ENCODE measurements around the gene DEFB112.

Gene DEFB112

GRCh38 chr6:49995278-49995677 lies 54.5 kb downstream of the DEFB112 start:
- DNase-seq (ENCODE audit: low spot score) = no peak
